ENCODE data around the gene EIPR1. TPM values are rescaled to one million over a fixed set of nuclear protein-coding genes. Genes with fewer than 3 reads are reported as not detected.

EIPR1 gene
- total RNA-seq, 1 experiment from 2014 or later: 27.8 TPM

GRCh38 chr2:3222636-3223035 lies 155.0 kb downstream of the EIPR1 start:
- Histone ChIP-seq H3K14ac (ENCODE audit: insufficient read depth, low read length) (no peak overlapping the region), H4K8ac (replicated peaks; ENCODE audit: insufficient read length, low read depth, low read length) (no peak overlapping the region), H4K91ac (ENCODE audit: insufficient read length, low read depth, low read length) (no peak overlapping the region), H3T11ph (ENCODE audit: low read length) (no peak overlapping the region), H3K9ac (ENCODE audit: extremely low read depth, insufficient read length, low read length) (no peak overlapping the region), H2BK5ac (ENCODE audit: insufficient read length, low read length) (no peak overlapping the region), H3K9me3 (ENCODE audit: control insufficient read depth, low read depth, low read length) (peaks cover 7% of the 10 kb centered on the region), H3K27ac (ENCODE audit: insufficient read length, low read depth, low read length) (no peak overlapping the region), H3K27me3 (ENCODE audit: insufficient read depth, low read length) (no peaks in the 10 kb centered on the region), H3K23ac (ENCODE audit: insufficient read length, low read depth, low read length) (no peak overlapping the region), H4K5ac (ENCODE audit: insufficient read length, low read depth, low read length) (no peak overlapping the region), H2BK12ac (ENCODE audit: insufficient read length, low read depth, low read length) (no peak overlapping the region), H3K4me2 (ENCODE audit: insufficient read depth, insufficient read length, low read length) (no peak overlapping the region), H3K4ac (ENCODE audit: low read depth, low read length) (no peak overlapping the region), H3K79me2 (ENCODE audit: insufficient read depth, low read length) (no peaks in the 10 kb centered on the region), H2AFZ (ENCODE audit: low read length) (no peak overlapping the region), H2AK5ac (ENCODE audit: insufficient read length, low read length) (no peak overlapping the region), H3K4me1 (ENCODE audit: insufficient read depth, low read length) (no peaks in the 10 kb centered on the region; the same call in 1 of the 2 replicates), H3K79me1 (ENCODE audit: insufficient read depth, low read depth, low read length, poor library complexity, severe bottlenecking) (no peaks in the 10 kb centered on the region), H3K18ac (ENCODE audit: insufficient read length, low read depth, low read length) (no peak overlapping the region), H2BK15ac (ENCODE audit: low read depth, low read length) (no peak overlapping the region), H4K20me1 (ENCODE audit: control insufficient read depth, insufficient read depth, insufficient read length) (no peaks in the 10 kb centered on the region), H2BK120ac (ENCODE audit: low read depth, low read length, poor library complexity, severe bottlenecking) (no peak overlapping the region), H3K56ac (ENCODE audit: insufficient read length, low read depth, low read length) (no peak overlapping the region), H3K23me2 (ENCODE audit: insufficient read length, low read depth, low read length, poor library complexity, severe bottlenecking) (no peaks in the 10 kb centered on the region), H2BK20ac (ENCODE audit: low read depth, low read length, poor library complexity, severe bottlenecking) (no peak overlapping the region)
- no peak overlapping the region for H3K4me3 Mint-ChIP-seq
- TF ChIP-seq CTCF (conservative IDR thresholded peaks at IDR 0.05): no peak
- no peaks in the 10 kb centered on the region for H3K27me3 Mint-ChIP-seq (ENCODE audit: low read depth)
- H3K27ac Mint-ChIP-seq: peak overlapping the region in 1 of 3 experiments; percentile 5; a peak in 2 of 7 replicates
- H3K9me3 Mint-ChIP-seq: peaks cover 20 to 30% of the 10 kb centered on the region in 2 experiments
- H3K4me1 Mint-ChIP-seq: peaks cover 0 to 6% of the 10 kb centered on the region in 2 experiments; a peak in 1 of 4 replicates
- peaks cover 16 to 35% (median 30%) of the 10 kb centered on the region in 3 experiments for H3K36me3 Mint-ChIP-seq (ENCODE audit: insufficient read depth in 1 of 3, low read depth in 3 of 3)
- no peak for DNase-seq
- WGBS (ENCODE audit: extremely low coverage, insufficient read length, low lambda C conversion rate): no CpG with 5 or more reads among the region's 9 CpGs
